ENCODE results near the gene MYOG. TPM values are rescaled to one million over a fixed set of nuclear protein-coding genes. Genes with fewer than 3 reads are reported as not detected.

MYOG gene
- total and polyA plus RNA-seq, 2 donors (not counting 1 experiment from before 2014, with no cell fraction given) = not detected

DNA sequence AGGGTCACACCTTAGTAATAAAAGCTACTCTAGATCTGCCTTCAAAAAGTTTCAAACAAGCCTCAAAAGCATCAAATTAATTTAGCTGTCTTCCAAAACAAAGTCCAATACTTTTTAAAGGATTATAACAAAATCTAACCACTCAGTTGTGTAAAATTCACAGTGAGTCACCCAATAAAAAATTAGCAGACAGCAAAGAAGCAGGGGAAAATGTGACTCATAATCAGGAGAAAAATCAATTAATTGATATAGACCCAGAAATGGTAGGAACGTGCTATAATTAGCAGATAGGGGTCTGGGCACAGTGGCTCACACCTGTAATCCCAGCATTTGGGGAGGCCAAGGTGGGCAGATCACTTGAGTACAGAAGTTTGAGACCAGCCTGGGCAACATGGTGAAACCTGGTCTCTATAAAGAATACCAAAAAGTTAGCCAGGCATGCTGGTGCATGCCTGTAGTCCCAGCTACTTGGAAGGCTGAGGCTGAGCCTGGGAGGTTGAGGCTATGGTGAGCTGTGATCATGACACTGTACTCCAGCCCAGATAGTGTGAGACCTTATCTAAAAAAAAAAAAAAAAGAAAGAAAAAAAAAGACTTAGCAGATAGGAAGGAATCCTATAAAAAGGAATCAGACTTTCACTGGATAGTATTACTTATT lies 8.1 kb upstream of the MYOG start:
- Histone ChIP-seq H3K9me3 (ENCODE audit: control insufficient read depth, insufficient read depth, low read depth, low read length) (no peaks in the 10 kb centered on the region), H3K27me3 (ENCODE audit: control insufficient read depth, insufficient read depth, low read length) (peaks cover 23% of the 10 kb centered on the region), H3K4me2 (ENCODE audit: extremely low read depth, insufficient read depth, low read length) (no peak overlapping the region), H3K9ac (ENCODE audit: insufficient read depth, low read length) (no peak overlapping the region), H2AFZ (ENCODE audit: low read length) (no peak overlapping the region), H3K27ac (ENCODE audit: insufficient read depth, low read length) (no peak overlapping the region), H3K4me1 (ENCODE audit: control insufficient read depth, extremely low read depth, insufficient read depth, low read length) (no peaks in the 10 kb centered on the region), H3K79me2 (ENCODE audit: control insufficient read depth, insufficient read depth, low read length) (no peaks in the 10 kb centered on the region), H3K36me3 (ENCODE audit: control insufficient read depth, insufficient read depth, low read length) (no peaks in the 10 kb centered on the region), H3K4me3 (replicated peaks in 1 of 4; ENCODE audit: control extremely low read depth in 1 of 4, insufficient read depth in 1 of 4, low read depth in 3 of 4, low read length in 4 of 4) (no peak overlapping the region), H4K20me1 (ENCODE audit: control insufficient read depth, extremely low read depth, insufficient read depth, low read length) (no peaks in the 10 kb centered on the region)
- TF ChIP-seq, protein P1, sequence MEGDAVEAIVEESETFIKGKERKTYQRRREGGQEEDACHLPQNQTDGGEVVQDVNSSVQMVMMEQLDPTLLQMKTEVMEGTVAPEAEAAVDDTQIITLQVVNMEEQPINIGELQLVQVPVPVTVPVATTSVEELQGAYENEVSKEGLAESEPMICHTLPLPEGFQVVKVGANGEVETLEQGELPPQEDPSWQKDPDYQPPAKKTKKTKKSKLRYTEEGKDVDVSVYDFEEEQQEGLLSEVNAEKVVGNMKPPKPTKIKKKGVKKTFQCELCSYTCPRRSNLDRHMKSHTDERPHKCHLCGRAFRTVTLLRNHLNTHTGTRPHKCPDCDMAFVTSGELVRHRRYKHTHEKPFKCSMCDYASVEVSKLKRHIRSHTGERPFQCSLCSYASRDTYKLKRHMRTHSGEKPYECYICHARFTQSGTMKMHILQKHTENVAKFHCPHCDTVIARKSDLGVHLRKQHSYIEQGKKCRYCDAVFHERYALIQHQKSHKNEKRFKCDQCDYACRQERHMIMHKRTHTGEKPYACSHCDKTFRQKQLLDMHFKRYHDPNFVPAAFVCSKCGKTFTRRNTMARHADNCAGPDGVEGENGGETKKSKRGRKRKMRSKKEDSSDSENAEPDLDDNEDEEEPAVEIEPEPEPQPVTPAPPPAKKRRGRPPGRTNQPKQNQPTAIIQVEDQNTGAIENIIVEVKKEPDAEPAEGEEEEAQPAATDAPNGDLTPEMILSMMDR (conservative IDR thresholded peaks at IDR 0.05 in 1 of 2, IDR thresholded peaks at IDR 0.05 in 1 of 2; ENCODE audit: low read depth in 1 of 2, low read length in 2 of 2) = no peak
- TF ChIP-seq EZH2 (IDR thresholded peaks at IDR 0.05; ENCODE audit: low read length, missing control alignments) = no peak
- peak in 1 of 2 donors; percentile 22 for DNase-seq (ENCODE audit: low read depth in 2 of 2)

DNA sequence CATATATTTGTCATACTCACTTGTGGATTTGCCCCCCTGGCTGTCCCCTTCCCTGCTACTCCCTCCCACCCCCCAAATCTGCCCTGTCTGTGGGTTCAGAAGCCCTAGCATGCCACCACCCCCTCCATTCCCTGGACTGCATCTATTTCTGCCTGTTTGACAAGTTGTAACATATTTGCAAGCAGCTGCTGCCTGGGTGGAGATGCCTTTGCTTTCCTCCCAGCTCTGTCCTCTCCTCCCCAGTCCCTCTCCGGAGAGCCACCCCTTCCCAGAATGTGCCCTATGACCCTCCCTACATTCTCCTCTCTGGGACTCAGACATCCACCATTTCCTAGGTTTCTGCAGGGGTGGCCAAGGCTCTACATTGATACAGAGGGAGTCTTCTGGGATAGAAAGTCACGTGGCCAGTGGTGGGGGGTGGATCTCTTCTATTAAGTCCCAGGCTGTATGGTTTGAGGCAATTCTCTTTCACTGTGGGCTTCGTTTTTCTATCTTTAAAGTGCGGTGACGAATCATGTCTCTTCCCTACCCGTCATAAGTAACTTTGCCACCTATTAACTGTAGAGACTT lies 6.0 kb upstream of the MYOG start:
- TF ChIP-seq, protein P1 (conservative IDR thresholded peaks at IDR 0.05 in 1 of 2, IDR thresholded peaks at IDR 0.05 in 1 of 2; ENCODE audit: low read depth in 1 of 2, low read length in 2 of 2) = no peak
- no peak for TF ChIP-seq EZH2 (IDR thresholded peaks at IDR 0.05; ENCODE audit: low read length, missing control alignments)
- Histone ChIP-seq H3K4me3 (replicated peaks in 1 of 4; ENCODE audit: control extremely low read depth in 1 of 4, insufficient read depth in 1 of 4, low read depth in 3 of 4, low read length in 4 of 4) (no peak overlapping the region), H3K9ac (ENCODE audit: insufficient read depth, low read length) (no peak overlapping the region), H3K27ac (ENCODE audit: insufficient read depth, low read length) (no peak overlapping the region), H4K20me1 (ENCODE audit: control insufficient read depth, extremely low read depth, insufficient read depth, low read length) (no peaks in the 10 kb centered on the region), H3K79me2 (ENCODE audit: control insufficient read depth, insufficient read depth, low read length) (no peaks in the 10 kb centered on the region), H3K4me2 (ENCODE audit: extremely low read depth, insufficient read depth, low read length) (no peak overlapping the region), H2AFZ (ENCODE audit: low read length) (no peak overlapping the region), H3K27me3 (ENCODE audit: control insufficient read depth, insufficient read depth, low read length) (peaks cover 14% of the 10 kb centered on the region), H3K36me3 (ENCODE audit: control insufficient read depth, insufficient read depth, low read length) (no peaks in the 10 kb centered on the region), H3K9me3 (ENCODE audit: control insufficient read depth, insufficient read depth, low read depth, low read length) (no peaks in the 10 kb centered on the region), H3K4me1 (ENCODE audit: control insufficient read depth, extremely low read depth, insufficient read depth, low read length) (no peaks in the 10 kb centered on the region)
- no peak for DNase-seq (ENCODE audit: low read depth in 2 of 2)

DNA sequence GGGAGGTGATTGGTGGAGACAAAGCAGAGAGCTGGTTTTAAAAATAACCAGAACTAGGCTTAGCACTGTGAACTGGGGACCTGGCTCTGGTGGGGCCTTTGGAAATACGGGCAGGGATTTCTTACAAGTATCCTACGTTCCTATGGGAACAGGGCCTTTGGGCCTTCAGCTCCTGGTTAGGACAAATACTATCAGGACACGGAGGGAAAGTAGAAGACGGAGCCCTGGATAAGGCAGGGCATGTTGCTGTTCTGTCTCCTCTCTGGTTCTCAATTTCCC lies 5.3 kb upstream of the MYOG start:
- H3K9me3 ChIP-seq (ENCODE audit: control insufficient read depth, insufficient read depth, low read depth, low read length) = no peaks in the 10 kb centered on the region
- no peak overlapping the region for H3K9ac ChIP-seq (ENCODE audit: insufficient read depth, low read length)
- H3K27me3 ChIP-seq (ENCODE audit: control insufficient read depth, insufficient read depth, low read length) = peaks cover 17% of the 10 kb centered on the region
- H3K36me3 ChIP-seq (ENCODE audit: control insufficient read depth, insufficient read depth, low read length) = no peaks in the 10 kb centered on the region
- no peaks in the 10 kb centered on the region for H4K20me1 ChIP-seq (ENCODE audit: control insufficient read depth, extremely low read depth, insufficient read depth, low read length)
- no peak for DNase-seq (ENCODE audit: low read depth in 2 of 2)
- no peak overlapping the region for H3K27ac ChIP-seq (ENCODE audit: insufficient read depth, low read length)
- H3K79me2 ChIP-seq (ENCODE audit: control insufficient read depth, insufficient read depth, low read length) = no peaks in the 10 kb centered on the region
- TF ChIP-seq, protein P1 (conservative IDR thresholded peaks at IDR 0.05 in 1 of 2, IDR thresholded peaks at IDR 0.05 in 1 of 2; ENCODE audit: low read depth in 1 of 2, low read length in 2 of 2) = no peak
- TF ChIP-seq EZH2 (IDR thresholded peaks at IDR 0.05; ENCODE audit: low read length, missing control alignments) = no peak
- no peaks in the 10 kb centered on the region for H3K4me1 ChIP-seq (ENCODE audit: control insufficient read depth, extremely low read depth, insufficient read depth, low read length)
- no peak overlapping the region for H3K4me2 ChIP-seq (ENCODE audit: extremely low read depth, insufficient read depth, low read length)
- H3K4me3 ChIP-seq (replicated peaks in 1 of 4; ENCODE audit: control extremely low read depth in 1 of 4, insufficient read depth in 1 of 4, low read depth in 3 of 4, low read length in 4 of 4) = no peak overlapping the region
- no peak overlapping the region for H2AFZ ChIP-seq (ENCODE audit: low read length)
